Adrenal gland (tissue), 12 donors: ENCODE data around the gene MAML3. TPM values are rescaled to one million over a fixed set of nuclear protein-coding genes. Genes with fewer than 3 reads are reported as not detected.
A peak's percentile ranks its signal among the peaks of the same experiment; 100 is the strongest.

Experiments used
- DNase-seq, 7 donors: peaks; one replicate each; pipeline ENCODE4 v3.0.0-alpha.2; 2019 to 2020
- H3K27ac ChIP-seq, 5 donors: fragments of 200-600 bp; sonication (generic) in 4 of 5; 1 replicate in 3 of 5; 2 replicates in 2 of 5; pipeline versions ENCODE4 v1.5.1 to v1.8.0; 2016 to 2020; ENCODE audit warnings: mild to moderate bottlenecking in 1 of 5
- H3K27me3 ChIP-seq: fragments of 200-600 bp; 2 replicates; pipeline ENCODE4 v1.8.0; 2021
- H3K36me3 ChIP-seq, 2 donors: fragments of 200-600 bp; replicated peaks in 1 of 2; 1 replicate in 1 of 2; 2 replicates in 1 of 2; pipeline versions ENCODE4 v1.5.1 to v1.8.0; 2018 to 2022
- H3K4me1 ChIP-seq, 2 donors: fragments of 200-600 bp; replicated peaks in 1 of 2; 1 replicate in 1 of 2; 2 replicates in 1 of 2; pipeline versions ENCODE4 v1.5.1 to v1.8.0; 2018 to 2021
- H3K4me3 ChIP-seq, 4 donors: fragments of 200-600 bp; sonication (generic) in 3 of 4; one replicate each; pipeline ENCODE4 v1.5.1; 2016 to 2018
- H3K9me3 ChIP-seq, 3 donors: fragments of 200-600 bp; sonication (generic) in 1 of 3; replicated peaks in 1 of 3; 1 replicate in 2 of 3; 2 replicates in 1 of 3; pipeline versions ENCODE4 v1.5.1 to v1.8.0; 2016 to 2021
- CTCF ChIP-seq, 6 experiments: fragments of 450-650 bp in 4 of 6; fragments of 200-600 bp in 2 of 6; sonication (generic) in 1 of 6; IDR thresholded peaks; 1 replicate in 5 of 6; 2 replicates in 1 of 6; pipeline versions ENCODE4 v1.5.1 to v1.8.0; 2016 to 2021; ENCODE audit warnings: antibody characterized with exemption in 6 of 6, mild to moderate bottlenecking in 2 of 6, moderate library complexity in 1 of 6
- POLR2A ChIP-seq, 2 donors: fragments of 450-650 bp; IDR thresholded peaks; one replicate each; pipeline ENCODE4 v1.6.1; 2017; ENCODE audit warnings: antibody characterized with exemption in 2 of 2, mild to moderate bottlenecking in 2 of 2, moderate library complexity in 1 of 2
- WGBS, 4 donors: extraction: QIAGEN DNeasy Blood & Tissue Kit in 2 of 4; methylation state at CpG; one replicate each; pipeline versions ENCODE4 v1.1.5 to v1.1.7; 2013 to 2017; 5-methylcytosine and 5-hydroxymethylcytosine counted together
- intact Hi-C, 2 donors: fragments of 100-400 bp; cut with DNase I; formaldehyde crosslinking; loops; one replicate each; pipeline versions ENCODE4 v1.14.1 to v1.15.0; 2022 to 2023
- polyA plus RNA-seq, 3 donors: library from polyadenylated mRNA; stranded (reverse); fragments of 200-250 nt in 2 of 3; fragments of 350-450 nt in 1 of 3; fragmentation: Illumina TruSeq in 1 of 3; extraction: RNeasy Lipid Tissue Mini Kit (QIAGEN cat#74804) in 1 of 3; gene quantifications; one replicate each; pipeline ENCODE4 v1.2.3, GENCODE V29; 2013 to 2014
- total RNA-seq, 9 donors: library from RNA; depleted of rRNA in 4 of 9; stranded (reverse); fragments of >200 nt in 4 of 9; fragments of 120-200 nt in 1 of 9; fragmentation: NEBNext Ultra II Directional in 1 of 9; extraction: Animal tissue kit (Norgen Biotek cat#: 25700) in 1 of 9; gene quantifications; one replicate each; pipeline versions ENCODE4 v1.1.0 to v1.2.4, GENCODE V29; 2013 to 2023
- donor health status: healthy with polysubstance abuse.
- donor health status: Bipolar disorder and iron deficiency.
- donor health status: DM: yes; HTN: yes; CAD: no.
- donor health status: DM: no; HTN: no; CAD: no.
- donor health status: DM: no; HTN: no; CAD: no.
- donor health status: DM: yes; HTN: yes; CAD: no.

The MAML3 gene
- total and polyA plus RNA-seq, 12 donors, result 2.0 to 15.9 (median 8.4) TPM

- 41 to 63% (median 59%) methylated on average over 5 to 8 of the region's 8 CpGs for WGBS, 4 donors
- Histone ChIP-seq H3K4me3 (peak overlapping the region in 1 of 4 donors; percentile 58), H3K4me1 (peaks cover 4 to 24% of the 10 kb centered on the region in 2 donors), H3K27me3 (no peaks in the 10 kb centered on the region), H3K9me3 (no peaks in the 10 kb centered on the region), H3K27ac (peak overlapping the region in 3 of 5 donors; percentile 12 to 74 (median 45)), H3K36me3 (no peaks in the 10 kb centered on the region)
- intact Hi-C loops, result loop anchor here (5.0 to 10.0 kb wide), 5 partner anchors 85 to 305 kb away; partner anchors contain the start of gene MAML3 (in 1 of the 2)
- TF ChIP-seq POLR2A (IDR thresholded peaks at IDR 0.05) (no peak), CTCF (IDR thresholded peaks at IDR 0.05) (peak in 3 of 6 experiments; percentile 23 to 45 (median 31))
- peak in 1 of 7 donors; percentile 66 for DNase-seq
Measured at GRCh38 chr4:140049849-140050637, 103.9 kb downstream of the MAML3 start.

DNA sequence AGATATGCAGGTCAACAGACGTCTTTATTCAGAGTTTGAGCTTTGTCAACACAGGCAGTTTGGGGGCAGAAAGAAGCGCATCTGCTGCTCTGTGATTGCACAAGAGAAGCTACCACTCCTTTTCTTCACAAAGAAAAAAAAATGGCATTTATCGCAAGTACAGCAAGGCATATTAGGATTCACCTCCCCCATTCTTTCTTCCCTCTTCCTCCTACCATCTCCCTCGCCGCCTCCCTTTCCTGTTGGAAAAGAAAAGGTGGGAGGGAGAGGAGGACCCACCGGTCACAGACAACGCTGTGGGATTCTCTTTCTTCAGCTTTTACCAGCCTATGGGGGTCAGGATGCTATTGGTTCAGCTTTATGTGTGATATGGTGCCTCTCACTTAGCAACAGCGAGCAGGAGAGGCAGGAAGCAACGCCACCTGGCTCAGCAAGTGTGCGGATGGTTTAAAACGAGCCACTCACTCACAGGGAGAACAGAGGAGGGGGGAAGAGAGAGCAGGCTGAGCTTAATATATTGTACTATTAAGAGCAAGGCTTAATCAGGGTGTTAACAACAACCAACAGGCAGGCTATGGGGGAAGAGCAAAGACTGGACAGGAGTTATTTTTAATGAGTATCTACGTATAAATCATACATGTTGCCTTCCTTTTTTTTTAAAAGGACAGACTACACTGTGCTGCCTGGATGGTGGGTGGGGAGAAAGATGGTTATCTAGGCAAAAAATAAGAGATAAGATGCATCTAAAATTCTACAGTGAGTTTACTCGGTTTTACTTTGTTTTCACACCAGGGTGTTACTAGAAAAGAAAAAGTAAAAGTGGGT lies 104.7 kb downstream of the MAML3 start:
- peak overlapping the region in 4 of 5 donors; percentile 12 to 74 (median 59) for H3K27ac ChIP-seq
- TF ChIP-seq CTCF (IDR thresholded peaks at IDR 0.05) (peak in 3 of 6 experiments; percentile 7 to 22 (median 17)), POLR2A (IDR thresholded peaks at IDR 0.05) (peak in 1 of 2 donors; percentile 44)
- H3K27me3 ChIP-seq, result no peaks in the 10 kb centered on the region
- H3K4me3 ChIP-seq, result peak overlapping the region in 2 of 4 donors; percentile 45 to 58
- H3K4me1 ChIP-seq, result peaks cover 4 to 28% of the 10 kb centered on the region in 2 donors
- intact Hi-C loops, result loop anchor here in 1 of 2 donors (10.0 kb wide), 2 partner anchors 206 to 276 kb away; no protein-coding TSS in a partner anchor
- DNase-seq, result peak; percentile 43 to 87 (median 60)
- WGBS, 4 donors, result 0 to 5% (median 1%) methylated on average over 13 of the region's 13 CpGs
- H3K36me3 ChIP-seq, result no peaks in the 10 kb centered on the region
- no peaks in the 10 kb centered on the region for H3K9me3 ChIP-seq

GRCh38 chr4:140048419-140048995 lies 105.5 kb downstream of the MAML3 start:
- Histone ChIP-seq H3K4me1 (peaks cover 4 to 35% of the 10 kb centered on the region in 2 donors), H3K36me3 (no peaks in the 10 kb centered on the region), H3K27ac (peak overlapping the region in 3 of 5 donors; percentile 45 to 74 (median 73)), H3K27me3 (no peaks in the 10 kb centered on the region), H3K4me3 (peak overlapping the region in 1 of 4 donors; percentile 58), H3K9me3 (no peaks in the 10 kb centered on the region)
- no peak for TF ChIP-seq CTCF (IDR thresholded peaks at IDR 0.05)
- TF ChIP-seq POLR2A (IDR thresholded peaks at IDR 0.05), result no peak
- WGBS, 4 donors, result 4 to 11% (median 9%) methylated on average over 4 of the region's 4 CpGs
- no peak for DNase-seq
- intact Hi-C loops, result loop anchor here in 1 of 2 donors (10.0 kb wide), 2 partner anchors 206 to 276 kb away; no protein-coding TSS in a partner anchor
